ENCODE measurements around the gene RASSF1. TPM values are rescaled to one million over a fixed set of nuclear protein-coding genes. Genes with fewer than 3 reads are reported as not detected.

The RASSF1 gene
- total and polyA plus RNA-seq, 10 of the 15 experiments (the other 5 are each of a cell fraction or from before 2014, with no cell fraction given) = 4.4 to 59.6 (median 37.2) TPM

DNA sequence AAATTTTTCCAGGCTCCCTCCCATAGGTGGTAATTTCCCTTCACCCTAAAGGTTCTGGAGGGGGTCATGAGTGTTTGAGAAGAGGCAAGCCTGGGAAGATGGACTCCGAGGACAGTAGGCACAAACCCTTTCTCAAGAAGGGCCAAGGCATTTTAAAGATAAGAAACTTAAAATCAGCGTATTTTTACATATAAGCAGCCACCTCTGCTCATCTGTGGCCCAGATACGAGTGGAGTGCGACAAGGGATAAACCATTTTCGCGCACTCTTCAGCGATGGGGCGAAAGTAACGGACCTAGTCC is 539 bp downstream of the RASSF1 start:
- TF ChIP-seq BACH1 (IDR thresholded peaks at IDR 0.05; ENCODE audit: borderline replicate concordance) (no peak), ZZZ3 (IDR thresholded peaks at IDR 0.05; ENCODE audit: control insufficient read depth, insufficient read length, low read depth) (no peak), SIX5 (IDR thresholded peaks at IDR 0.05; ENCODE audit: low read depth, low read length, severe bottlenecking) (no peak), CREB1 (IDR thresholded peaks at IDR 0.05; ENCODE audit: low read depth) (no peak), SMAD1 (IDR thresholded peaks at IDR 0.05; ENCODE audit: low read depth, partially characterized antibody) (no peak), MEF2B (IDR thresholded peaks at IDR 0.05; ENCODE audit: partially characterized antibody, poor library complexity, severe bottlenecking) (no peak), ZNF217 (IDR thresholded peaks at IDR 0.05) (no peak), CHD4 (IDR thresholded peaks at IDR 0.05) (no peak), TCF12 (IDR thresholded peaks at IDR 0.05; ENCODE audit: low read depth, low read length) (no peak), STAT3 (IDR thresholded peaks at IDR 0.05; ENCODE audit: low read depth, low read length) (no peak), SMC3 (IDR thresholded peaks at IDR 0.05; ENCODE audit: borderline replicate concordance, low read length) (no peak), SMAD5 (IDR thresholded peaks at IDR 0.05; ENCODE audit: low read depth) (no peak), CHD2 (IDR thresholded peaks at IDR 0.05; ENCODE audit: borderline replicate concordance, low read depth, low read length) (no peak), TBL1XR1 (IDR thresholded peaks at IDR 0.05; ENCODE audit: low read depth, low read length) (no peak), KAT2A (conservative IDR thresholded peaks at IDR 0.05; ENCODE audit: control insufficient read depth, low read depth, low read length) (no peak)
- TF ChIP-seq, protein P1, sequence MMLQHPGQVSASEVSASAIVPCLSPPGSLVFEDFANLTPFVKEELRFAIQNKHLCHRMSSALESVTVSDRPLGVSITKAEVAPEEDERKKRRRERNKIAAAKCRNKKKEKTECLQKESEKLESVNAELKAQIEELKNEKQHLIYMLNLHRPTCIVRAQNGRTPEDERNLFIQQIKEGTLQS (IDR thresholded peaks at IDR 0.05; ENCODE audit: borderline replicate concordance, extremely low read depth, low read depth, low read length) = no peak
- TF ChIP-seq, protein P2, sequence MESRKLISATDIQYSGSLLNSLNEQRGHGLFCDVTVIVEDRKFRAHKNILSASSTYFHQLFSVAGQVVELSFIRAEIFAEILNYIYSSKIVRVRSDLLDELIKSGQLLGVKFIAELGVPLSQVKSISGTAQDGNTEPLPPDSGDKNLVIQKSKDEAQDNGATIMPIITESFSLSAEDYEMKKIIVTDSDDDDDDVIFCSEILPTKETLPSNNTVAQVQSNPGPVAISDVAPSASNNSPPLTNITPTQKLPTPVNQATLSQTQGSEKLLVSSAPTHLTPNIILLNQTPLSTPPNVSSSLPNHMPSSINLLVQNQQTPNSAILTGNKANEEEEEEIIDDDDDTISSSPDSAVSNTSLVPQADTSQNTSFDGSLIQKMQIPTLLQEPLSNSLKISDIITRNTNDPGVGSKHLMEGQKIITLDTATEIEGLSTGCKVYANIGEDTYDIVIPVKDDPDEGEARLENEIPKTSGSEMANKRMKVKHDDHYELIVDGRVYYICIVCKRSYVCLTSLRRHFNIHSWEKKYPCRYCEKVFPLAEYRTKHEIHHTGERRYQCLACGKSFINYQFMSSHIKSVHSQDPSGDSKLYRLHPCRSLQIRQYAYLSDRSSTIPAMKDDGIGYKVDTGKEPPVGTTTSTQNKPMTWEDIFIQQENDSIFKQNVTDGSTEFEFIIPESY (IDR thresholded peaks at IDR 0.05) = no peak

More for the DNA sequence above, 539 bp downstream of the RASSF1 start:
- FAIRE-seq (no peak), ATAC-seq (no peak), DNase-seq (ENCODE audit: low read depth, low spot score) (no peak)
- Histone ChIP-seq H3K4me2 (ENCODE audit: control insufficient read depth, insufficient read depth) (peak overlapping the region; percentile 75), H3K27me3 (replicated peaks in 1 of 2; ENCODE audit: control insufficient read depth in 2 of 2, insufficient read depth in 2 of 2, low read length in 1 of 2) (no peaks in the 10 kb centered on the region), H3K4me1 (ENCODE audit: control insufficient read depth, insufficient read depth, low read length) (no peaks in the 10 kb centered on the region; the same call in 1 of the 2 replicates), H3K4me3 (peak overlapping the region; percentile 96), H3K79me2 (ENCODE audit: control insufficient read depth, insufficient read depth, low read length) (peaks cover 54% of the 10 kb centered on the region), H3K9ac (ENCODE audit: control insufficient read depth, insufficient read depth, low read length) (peak overlapping the region; percentile 86), H3K36me3 (ENCODE audit: control insufficient read depth in 2 of 2, insufficient read depth in 2 of 2, low read length in 1 of 2) (no peaks in the 10 kb centered on the region), H4K20me1 (ENCODE audit: control insufficient read depth, insufficient read depth) (no peaks in the 10 kb centered on the region), H3K9me3 (replicated peaks; ENCODE audit: control insufficient read depth, insufficient read depth, low read length) (no peaks in the 10 kb centered on the region), H2AFZ (ENCODE audit: control insufficient read depth, low read depth, low read length) (peak overlapping the region; percentile 57), H3K27ac (ENCODE audit: control insufficient read depth, insufficient read depth) (peak overlapping the region; percentile 92)
- in situ Hi-C loops (cut with MboI) (no loop called here), intact Hi-C loops (cut with micrococcal nuclease; ENCODE audit: unreplicated experiment) (no loop called here)
- BruUV-seq (replicated peaks) = no TSS peak
- SMC1A ChIA-PET (ENCODE audit: uncharacterized antibody, unreplicated experiment) = interaction anchor here (1.1 kb wide), 1 partner anchor 11 kb away, joined by 3 read pairs; no protein-coding TSS in a partner anchor
- WGBS (ENCODE audit: insufficient coverage, insufficient replicate concordance, low lambda C conversion rate, missing lambda C conversion rate) = 12% methylated on average over 9 of the region's 9 CpGs
- CTCF ChIA-PET = interaction anchor here (6.4 to 10.5 kb wide), 2 partner anchors 9 to 17 kb away, joined by 59 to 72 read pairs; partner anchors contain the start of genes CYB561D2, HYAL2 and NPRL2
- RAD21 ChIA-PET (ENCODE audit: unreplicated experiment) = interaction anchor here (1.3 kb wide), 1 partner anchor 10 kb away, joined by 3 read pairs; the partner anchor contains the start of gene NPRL2
- POLR2A ChIA-PET = interaction anchor here (0.6 to 7.0 kb wide), 5 partner anchors 10 to 229 kb away, joined by 3 to 84 read pairs (median 3); partner anchors contain the start of genes CYB561D2, HYAL3, NAA80 and NPRL2

Data from GM12878 (cell line).